AG08396 (cell line): Measurements from ENCODE around the gene IYD.
"Not testable (repeated sequence)": the region's sequence is repeated elsewhere in the genome, so short reads cannot be mapped to it uniquely, and the experiment has no call there.

Source experiments
- DNase-seq: peaks from one replicate; pipeline ENCODE4 v3.0.0; 2012; ENCODE audit warnings: low spot score, mixed read lengths

Gene IYD

GRCh38 chr6:150352321-150353296 lies 16.2 kb upstream of the IYD start:
- DNase-seq, result peak; percentile 24

GRCh38 chr6:150353445-150353844 lies 15.4 kb upstream of the IYD start:
- DNase-seq, result no peak

- DNase-seq, result no peak
Measured at GRCh38 chr6:150354754-150355571, 13.8 kb upstream of the IYD start.

GRCh38 chr6:150355932-150356331 lies 12.9 kb upstream of the IYD start:
- DNase-seq, result no peak

GRCh38 chr6:150361876-150362275 lies 6.9 kb upstream of the IYD start:
- no peak for DNase-seq

GRCh38 chr6:150363733-150364132 lies 5.1 kb upstream of the IYD start:
- no peak for DNase-seq

GRCh38 chr6:150366118-150366778 lies 2.6 kb upstream of the IYD start:
- DNase-seq, result no peak

GRCh38 chr6:150369408-150369807 lies 596 bp downstream of the IYD start:
- DNase-seq, result no peak

GRCh38 chr6:150370112-150370511 lies 1.3 kb downstream of the IYD start:
- DNase-seq, result no peak

- no peak for DNase-seq
Measured at GRCh38 chr6:150371356-150371755, 2.5 kb downstream of the IYD start.

GRCh38 chr6:150372051-150372450 lies 3.2 kb downstream of the IYD start:
- no peak for DNase-seq

- peak; percentile 17 for DNase-seq
Measured at GRCh38 chr6:150373260-150373701, 4.5 kb downstream of the IYD start.

GRCh38 chr6:150374346-150374745 lies 5.5 kb downstream of the IYD start:
- DNase-seq, result not testable (repeated sequence)

- peak; percentile 11 for DNase-seq
Measured at GRCh38 chr6:150377211-150377781, 8.5 kb downstream of the IYD start.

GRCh38 chr6:150380256-150380655 lies 11.4 kb downstream of the IYD start:
- DNase-seq, result no peak

- DNase-seq, result no peak
Measured at GRCh38 chr6:150382171-150382570, 13.4 kb downstream of the IYD start.

GRCh38 chr6:150391414-150391813 lies 22.6 kb downstream of the IYD start:
- DNase-seq, result no peak

GRCh38 chr6:150391890-150392289 lies 23.1 kb downstream of the IYD start:
- DNase-seq, result no peak

GRCh38 chr6:150392452-150393220 lies 23.8 kb downstream of the IYD start:
- DNase-seq, result no peak

- DNase-seq, result no peak
Measured at GRCh38 chr6:150394053-150394898, 25.5 kb downstream of the IYD start.
